ENCODE measurements around the gene CHKB.

CHKB gene

DNA sequence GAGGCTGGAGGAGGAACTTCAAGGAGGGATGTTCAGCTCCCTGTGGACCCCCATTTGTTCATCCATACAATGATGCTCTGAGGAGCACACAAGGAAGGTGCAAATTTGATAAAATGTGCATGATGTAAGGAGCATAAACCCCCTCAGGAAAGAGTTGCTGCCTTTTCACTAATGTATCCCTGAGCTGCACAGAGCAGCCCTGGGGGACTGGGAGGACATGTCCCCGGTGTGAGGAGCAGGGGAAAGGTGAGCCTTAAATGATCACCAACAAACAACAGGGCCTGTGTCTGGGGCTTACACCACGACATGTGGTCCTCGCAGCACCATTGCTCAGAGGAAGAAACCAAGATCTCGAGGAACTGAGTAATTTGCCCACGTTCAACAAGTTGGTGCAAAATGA lies 14.4 kb upstream of the CHKB start:
- no peak for DNase-seq

- no peak for DNase-seq
These were observed 12.5 kb upstream of the CHKB start for GRCh38 chr22:50595189-50595588.

- no peak for DNase-seq
These were observed 4.8 kb upstream of the CHKB start for GRCh38 chr22:50587407-50587806.

- DNase-seq: no peak
These were observed 3.8 kb upstream of the CHKB start for GRCh38 chr22:50586416-50586815.

- no peak for DNase-seq
These were observed 3.1 kb upstream of the CHKB start for GRCh38 chr22:50585781-50586180.

DNA sequence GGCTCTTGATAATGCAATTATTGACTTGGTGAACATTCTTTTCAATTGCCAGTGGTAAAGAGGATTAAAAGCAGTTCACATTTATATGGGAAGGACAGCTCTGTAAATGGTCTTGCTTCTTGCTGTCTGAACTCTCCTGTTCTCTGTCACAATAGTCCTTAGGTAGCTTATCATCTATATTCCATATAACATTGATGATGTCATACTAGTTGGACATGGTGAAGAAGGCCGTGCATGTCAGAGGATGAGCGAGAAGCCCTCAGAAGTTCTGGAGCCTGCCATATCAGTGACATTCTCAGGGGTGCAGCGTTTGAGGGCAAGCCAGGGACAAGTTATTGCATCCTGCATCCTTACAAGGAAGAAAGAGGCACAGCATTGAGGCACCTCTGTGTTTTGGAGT lies 2.6 kb upstream of the CHKB start:
- no peak for DNase-seq

DNA sequence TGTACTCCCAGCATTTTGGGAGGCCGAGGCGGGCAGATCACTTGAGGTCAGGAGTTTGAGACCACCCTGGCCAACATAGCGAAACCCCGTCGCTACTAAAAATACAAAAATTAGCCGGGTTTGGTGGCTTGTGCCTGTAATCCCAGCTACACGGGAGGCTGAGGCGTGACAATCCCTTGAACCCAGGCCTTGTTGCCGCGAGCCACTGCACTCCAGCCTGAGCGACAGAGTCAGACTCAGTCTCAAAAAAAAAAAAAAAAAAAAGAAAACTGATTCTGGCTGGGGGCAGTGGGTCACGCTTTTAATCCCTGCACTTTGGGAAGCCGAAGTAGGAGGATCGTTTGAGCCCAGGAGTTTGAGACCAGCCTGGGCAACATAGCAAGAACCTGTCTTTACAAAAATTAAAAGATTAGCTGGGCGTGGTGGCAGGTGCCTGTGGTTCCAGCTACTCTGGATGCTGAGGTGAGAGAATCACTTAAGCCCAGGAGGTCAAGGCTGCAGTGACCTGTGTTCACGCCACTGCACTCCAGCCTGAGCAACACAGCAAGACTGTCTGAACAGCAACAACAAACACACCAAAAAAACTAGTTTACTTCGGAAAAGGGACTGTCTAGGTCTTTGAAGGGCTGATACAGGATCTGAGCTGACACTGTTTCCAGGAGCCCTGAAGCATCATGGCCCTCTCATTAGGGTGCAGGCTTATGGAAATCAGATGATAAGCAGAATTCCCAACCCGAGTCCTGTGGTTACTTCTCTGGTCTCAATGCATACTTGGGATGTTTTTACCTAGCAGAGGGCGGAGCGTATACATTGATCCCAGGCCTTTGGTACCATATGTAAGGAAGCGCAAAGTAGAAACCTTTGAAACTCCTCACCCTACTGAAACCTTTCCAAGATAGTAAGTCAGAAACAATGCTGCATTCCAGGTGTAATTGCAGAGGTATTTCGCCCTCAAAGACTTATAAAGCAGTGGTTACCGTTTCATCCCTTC lies 1.8 kb upstream of the CHKB start:
- no peak for DNase-seq

DNA sequence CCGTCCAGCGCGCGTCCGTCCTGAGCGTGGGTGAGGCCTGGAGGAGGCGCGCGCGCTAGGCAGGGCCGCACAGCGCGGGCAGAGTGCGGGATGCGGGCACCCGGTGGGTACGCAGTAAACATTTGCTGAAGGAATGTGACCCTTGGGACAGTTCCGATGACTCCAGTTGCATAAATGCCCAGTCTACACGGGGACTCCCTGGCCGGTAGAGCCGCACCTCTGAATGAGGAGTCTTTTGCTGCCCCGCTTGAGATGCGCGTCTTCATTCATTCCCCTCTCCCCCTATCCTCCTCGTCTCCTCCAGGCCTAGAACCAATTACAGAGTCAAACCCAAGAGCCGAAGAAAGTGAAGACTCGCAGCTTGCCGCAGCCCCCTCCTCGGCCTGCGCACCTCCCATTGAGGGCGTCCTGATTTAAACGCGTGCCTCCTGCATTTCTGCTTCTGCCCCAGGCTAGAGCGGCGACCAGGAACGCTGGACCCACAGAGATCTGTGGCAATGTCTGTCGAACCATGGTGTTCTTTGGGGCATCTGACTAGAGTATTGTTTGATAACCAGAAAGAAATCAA lies 729 bp upstream of the CHKB start:
- DNase-seq: no peak

DNA sequence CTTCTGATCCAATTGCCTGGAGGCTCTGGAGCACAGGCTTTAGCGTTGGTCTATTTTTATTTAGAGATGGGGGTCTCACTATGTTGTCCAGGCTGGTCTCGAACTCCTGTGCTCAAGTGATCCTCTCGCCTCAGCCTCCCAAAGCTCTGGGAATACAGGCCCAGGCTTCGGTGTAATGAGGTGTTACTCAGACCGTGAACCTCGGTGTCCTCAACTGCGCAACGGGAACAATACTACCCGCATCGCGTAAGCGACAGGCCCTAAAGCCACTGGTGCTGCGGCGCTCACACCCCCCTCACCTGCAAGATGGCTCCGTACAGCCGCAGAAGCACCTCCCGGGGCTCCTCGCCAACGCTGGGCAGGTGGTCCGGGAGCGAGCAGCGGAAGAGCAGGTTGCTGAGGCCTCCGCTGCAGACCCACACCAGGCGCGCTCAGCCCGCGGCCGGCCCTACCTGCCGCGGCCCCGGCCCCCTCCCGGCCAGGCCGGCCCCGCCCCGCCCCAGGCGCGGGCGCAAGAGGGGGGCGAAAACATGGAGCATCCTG lies 628 bp downstream of the CHKB start:
- no peak for DNase-seq

DNA sequence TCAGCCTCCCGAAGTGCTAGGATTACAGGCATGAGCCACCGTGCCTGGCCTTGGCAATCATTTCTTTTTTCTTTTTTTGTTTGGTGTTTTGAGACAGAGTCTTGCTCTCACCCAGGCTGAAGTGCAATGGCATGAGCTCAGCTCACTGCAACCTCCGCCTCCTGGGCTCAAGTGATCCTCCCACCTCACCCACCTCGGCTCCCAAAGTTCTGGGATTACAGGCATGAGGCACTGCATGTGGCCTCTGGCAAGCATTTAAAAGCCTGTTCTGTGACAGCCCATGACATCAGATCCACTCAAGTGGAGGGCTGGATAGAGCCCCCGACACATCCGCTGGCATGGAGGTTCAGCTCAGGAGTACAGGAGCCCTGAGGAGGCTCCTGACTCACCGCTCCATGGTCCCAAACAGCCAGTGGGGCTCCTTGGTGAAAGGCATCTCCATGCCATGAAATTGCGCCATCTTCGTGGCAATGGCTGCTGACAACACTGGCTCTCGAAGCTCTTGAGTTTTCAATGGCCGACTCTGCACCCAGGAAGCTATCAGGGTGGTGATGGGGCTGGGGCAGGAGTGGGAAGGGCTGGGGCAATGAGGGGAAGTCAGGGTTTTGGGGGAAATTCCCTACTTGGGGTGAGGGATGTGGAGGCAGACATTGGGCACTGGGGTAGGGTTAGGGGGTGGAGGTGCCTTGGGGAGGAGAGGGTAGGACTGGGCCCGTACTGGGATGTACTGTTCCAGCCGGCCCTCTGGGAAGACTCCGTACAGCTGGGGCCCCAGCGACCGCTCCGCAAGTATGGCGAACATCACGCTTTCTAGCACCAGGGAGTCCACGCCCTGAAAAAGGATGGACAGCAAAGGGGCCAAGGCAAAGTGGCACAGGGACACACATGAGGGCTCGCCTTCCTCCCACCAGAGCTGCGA lies 1.4 kb downstream of the CHKB start:
- DNase-seq: no peak

- DNase-seq: no peak
These were observed 2.9 kb downstream of the CHKB start for GRCh38 chr22:50579752-50580151.

DNA sequence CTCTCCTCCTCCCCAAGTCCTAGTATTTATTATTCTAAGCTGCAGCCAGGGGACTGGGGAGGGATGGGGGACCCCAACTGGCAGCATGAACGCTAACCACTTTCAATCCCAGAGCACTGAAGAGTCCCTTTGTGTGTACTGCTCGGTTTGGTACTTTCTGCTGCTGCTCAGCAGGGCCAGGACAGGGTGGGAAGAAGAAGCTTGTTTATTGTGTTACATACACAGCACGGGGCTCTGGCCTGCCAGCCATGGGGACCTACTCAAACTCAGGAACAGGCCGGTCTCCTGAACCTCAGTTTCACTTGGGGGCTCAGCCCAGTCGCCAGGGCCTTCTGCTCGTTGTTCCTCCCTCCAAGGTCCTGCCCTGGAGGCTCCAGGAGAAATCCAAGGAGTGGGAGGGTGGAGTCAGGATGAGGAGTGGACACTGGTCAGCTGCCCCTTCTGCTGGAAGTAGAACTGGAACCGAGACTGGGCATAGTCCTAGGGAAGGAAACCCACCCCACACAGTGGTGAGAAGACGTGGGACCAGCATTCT lies 3.8 kb downstream of the CHKB start:
- DNase-seq: no peak

GRCh38 chr22:50577987-50578775 lies 4.5 kb downstream of the CHKB start, which contains the start of gene CPT1B:
Gene CPT1B, minus strand, starts transcription at chr22:50578427. Its CDS starts 512 bp downstream, at chr22:50577915.
- DNase-seq: no peak

DNA sequence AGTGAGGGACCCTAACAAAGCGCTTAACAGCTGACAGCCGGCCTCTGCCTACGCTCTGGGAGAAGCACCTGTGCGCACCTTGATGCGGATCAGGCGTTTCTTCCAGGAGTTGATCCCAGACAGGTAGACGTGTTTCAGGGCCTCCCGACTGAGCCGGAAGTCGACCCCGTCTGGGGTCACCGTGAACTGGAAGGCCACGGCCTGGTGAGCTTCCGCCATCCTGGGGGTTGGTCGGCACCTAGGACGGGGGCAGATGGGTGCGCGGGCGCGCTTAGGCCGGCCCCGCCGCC lies 5.0 kb downstream of the CHKB start:
- DNase-seq: no peak

DNA sequence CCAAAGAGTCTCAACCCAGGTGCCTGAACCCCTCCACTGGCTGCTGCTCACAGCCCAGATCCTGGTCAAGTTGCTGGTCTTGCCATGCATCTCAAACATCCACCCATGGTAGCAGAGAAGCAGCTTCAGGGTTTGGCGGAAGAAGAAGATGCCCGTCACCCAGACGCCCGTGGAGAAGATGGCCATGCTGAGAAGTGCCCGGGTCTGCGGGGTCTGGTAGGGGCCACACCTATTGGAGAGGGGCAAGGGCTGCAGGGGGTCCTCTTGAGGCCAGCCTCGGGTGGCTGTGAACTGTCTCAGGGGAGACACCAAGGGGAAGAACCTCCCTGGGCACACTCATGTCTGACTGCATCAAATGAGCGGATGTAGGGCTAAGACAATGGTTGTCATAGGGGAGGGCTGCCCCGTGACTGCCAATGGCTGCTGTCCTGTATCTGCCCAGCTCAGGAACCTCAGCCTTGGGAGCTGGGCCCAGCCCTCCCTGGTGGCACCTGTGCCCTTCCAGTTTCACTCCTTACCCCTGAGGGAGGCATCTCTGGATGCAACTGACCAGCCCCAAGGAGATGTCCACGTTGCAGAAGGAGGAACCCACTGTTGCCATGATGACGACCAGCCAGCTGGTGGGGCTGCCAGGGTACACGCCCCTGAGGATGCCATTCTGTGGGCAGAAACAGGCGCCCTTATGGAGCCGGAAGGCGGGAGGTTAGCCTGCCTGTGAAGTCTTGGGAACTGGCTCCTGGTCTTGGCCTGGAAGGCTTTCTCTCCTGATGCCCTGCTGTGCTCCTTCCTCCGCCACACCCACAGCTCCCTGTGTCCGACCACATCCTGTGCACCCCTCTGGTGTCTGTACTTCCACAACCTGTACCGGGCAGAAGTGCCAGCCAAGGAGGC lies 5.6 kb downstream of the CHKB start:
- no peak for DNase-seq

- no peak for DNase-seq
These were observed 6.6 kb downstream of the CHKB start for GRCh38 chr22:50576070-50576469.

GRCh38 chr22:50575426-50575941 lies 7.2 kb downstream of the CHKB start:
- DNase-seq: no peak

GRCh38 chr22:50574383-50574755 lies 8.3 kb downstream of the CHKB start:
- DNase-seq: no peak

GRCh38 chr22:50573491-50574382 lies 8.9 kb downstream of the CHKB start:
- DNase-seq: no peak

- DNase-seq: no peak
These were observed 9.7 kb downstream of the CHKB start for GRCh38 chr22:50572965-50573364.
